ENCODE data around the gene BOLA2B. TPM values are rescaled to one million over a fixed set of nuclear protein-coding genes. Genes with fewer than 3 reads are reported as not detected.
"Not testable (repeated sequence)": the region's sequence is repeated elsewhere in the genome, so short reads cannot be mapped to it uniquely, and the experiment has no call there.

The BOLA2B gene
- total RNA-seq, 4 donors from 2014 or later = 227 to 487 (median 370) TPM

GRCh38 chr16:30179195-30179594, 14.3 kb downstream of the BOLA2B start:
- no peak for DNase-seq
- Histone ChIP-seq H3K4me1 (peaks cover 0 to 16% (median 0%) of the 10 kb centered on the region in 4 donors), H3K36me3 (no peaks in the 10 kb centered on the region), H3K9me3 (no peaks in the 10 kb centered on the region), H3K4me3 (no peak overlapping the region), H3K27ac (no peak overlapping the region), H3K27me3 (no peaks in the 10 kb centered on the region)
- no peak for TF ChIP-seq CTCF (IDR thresholded peaks at IDR 0.05)
- no peak for TF ChIP-seq POLR2A (IDR thresholded peaks at IDR 0.05)

- H3K4me3 ChIP-seq, H3K36me3 ChIP-seq, H3K27ac ChIP-seq, H3K27me3 ChIP-seq, DNase-seq, H3K9me3 ChIP-seq, H3K4me1 ChIP-seq: not testable (repeated sequence)
Measured at GRCh38 chr16:30176876-30177275, 16.6 kb downstream of the BOLA2B start.

- Histone ChIP-seq H3K4me1 (no peaks in the 10 kb centered on the region), H3K36me3 (no peaks in the 10 kb centered on the region), H3K27me3 (no peaks in the 10 kb centered on the region), H3K4me3 (no peak overlapping the region), H3K9me3 (no peaks in the 10 kb centered on the region), H3K27ac (no peak overlapping the region)
- DNase-seq = no peak
- no peak for TF ChIP-seq POLR2A (IDR thresholded peaks at IDR 0.05)
- TF ChIP-seq CTCF (IDR thresholded peaks at IDR 0.05) = no peak
Measured at GRCh38 chr16:30173054-30173453, 20.4 kb downstream of the BOLA2B start.

- H3K4me1 ChIP-seq, H3K27ac ChIP-seq, H3K4me3 ChIP-seq, H3K36me3 ChIP-seq, H3K9me3 ChIP-seq, DNase-seq, H3K27me3 ChIP-seq: not testable (repeated sequence)
Measured at GRCh38 chr16:30170145-30170544, 23.3 kb downstream of the BOLA2B start.

GRCh38 chr16:30169416-30169815, 24.1 kb downstream of the BOLA2B start:
- H3K9me3 ChIP-seq, H3K27me3 ChIP-seq, H3K4me3 ChIP-seq, DNase-seq, H3K4me1 ChIP-seq, H3K27ac ChIP-seq, H3K36me3 ChIP-seq: not testable (repeated sequence)

GRCh38 chr16:30168746-30169145, 24.7 kb downstream of the BOLA2B start:
- H3K9me3 ChIP-seq, H3K4me3 ChIP-seq, H3K36me3 ChIP-seq, H3K27ac ChIP-seq, H3K4me1 ChIP-seq, H3K27me3 ChIP-seq, DNase-seq: not testable (repeated sequence)

GRCh38 chr16:30166202-30166902, 27.1 kb downstream of the BOLA2B start:
- no peaks in the 10 kb centered on the region for H3K9me3 ChIP-seq
- no peaks in the 10 kb centered on the region for H3K36me3 ChIP-seq
- peak in 2 of 3 donors; percentile 31 to 48 for DNase-seq
- peak overlapping the region in 1 of 4 donors; percentile 55 for H3K27ac ChIP-seq
- H3K4me1 ChIP-seq = no peaks in the 10 kb centered on the region
- TF ChIP-seq CTCF (IDR thresholded peaks at IDR 0.05) (no peak), POLR2A (IDR thresholded peaks at IDR 0.05) (no peak)
- no peaks in the 10 kb centered on the region for H3K27me3 ChIP-seq
- no peak overlapping the region for H3K4me3 ChIP-seq

GRCh38 chr16:30163538-30163937, 29.9 kb downstream of the BOLA2B start:
- Histone ChIP-seq H3K27me3 (no peaks in the 10 kb centered on the region), H3K9me3 (no peaks in the 10 kb centered on the region), H3K27ac (no peak overlapping the region), H3K4me3 (no peak overlapping the region), H3K36me3 (no peaks in the 10 kb centered on the region), H3K4me1 (no peaks in the 10 kb centered on the region)
- no peak for DNase-seq
- TF ChIP-seq CTCF (IDR thresholded peaks at IDR 0.05) (no peak), POLR2A (IDR thresholded peaks at IDR 0.05) (no peak)
